ENCODE measurements around the gene ARSA.

The ARSA gene

GRCh38 chr22:50602338-50602700, 25.6 kb downstream of the ARSA start:
- no peak for DNase-seq

DNA sequence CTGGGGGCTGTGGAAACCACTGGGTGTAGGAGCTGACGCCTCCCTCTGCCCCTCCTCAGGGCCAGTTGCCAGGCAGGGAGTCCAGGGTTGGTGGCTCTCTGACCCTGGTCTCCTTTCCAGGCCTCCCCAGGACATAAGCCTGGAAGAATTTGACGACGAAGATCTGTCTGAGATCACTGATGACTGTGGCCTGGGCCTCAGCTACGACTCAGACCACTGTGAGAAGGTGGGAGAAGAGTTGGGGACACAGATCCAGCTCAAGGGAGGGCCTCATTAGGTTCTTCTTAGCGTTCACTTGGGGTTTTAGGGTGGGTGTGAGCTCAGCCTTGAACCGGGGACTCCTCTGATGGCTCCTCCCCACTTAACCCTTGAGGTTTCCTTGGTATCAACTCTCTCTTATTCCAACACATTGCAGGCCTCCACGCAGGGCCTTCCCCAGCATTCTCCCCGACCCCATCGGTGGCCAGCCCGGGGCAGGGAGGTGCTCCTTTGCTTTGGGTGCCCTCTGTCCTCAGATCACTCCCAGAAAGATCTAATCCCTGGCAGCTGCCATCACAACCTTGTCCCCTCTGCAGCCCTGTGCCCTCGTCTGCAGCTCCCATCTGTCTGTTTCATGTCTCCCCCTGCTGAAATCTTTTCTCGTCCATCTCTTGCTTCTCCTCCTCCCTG, 26.1 kb downstream of the ARSA start:
- DNase-seq = no peak

DNA sequence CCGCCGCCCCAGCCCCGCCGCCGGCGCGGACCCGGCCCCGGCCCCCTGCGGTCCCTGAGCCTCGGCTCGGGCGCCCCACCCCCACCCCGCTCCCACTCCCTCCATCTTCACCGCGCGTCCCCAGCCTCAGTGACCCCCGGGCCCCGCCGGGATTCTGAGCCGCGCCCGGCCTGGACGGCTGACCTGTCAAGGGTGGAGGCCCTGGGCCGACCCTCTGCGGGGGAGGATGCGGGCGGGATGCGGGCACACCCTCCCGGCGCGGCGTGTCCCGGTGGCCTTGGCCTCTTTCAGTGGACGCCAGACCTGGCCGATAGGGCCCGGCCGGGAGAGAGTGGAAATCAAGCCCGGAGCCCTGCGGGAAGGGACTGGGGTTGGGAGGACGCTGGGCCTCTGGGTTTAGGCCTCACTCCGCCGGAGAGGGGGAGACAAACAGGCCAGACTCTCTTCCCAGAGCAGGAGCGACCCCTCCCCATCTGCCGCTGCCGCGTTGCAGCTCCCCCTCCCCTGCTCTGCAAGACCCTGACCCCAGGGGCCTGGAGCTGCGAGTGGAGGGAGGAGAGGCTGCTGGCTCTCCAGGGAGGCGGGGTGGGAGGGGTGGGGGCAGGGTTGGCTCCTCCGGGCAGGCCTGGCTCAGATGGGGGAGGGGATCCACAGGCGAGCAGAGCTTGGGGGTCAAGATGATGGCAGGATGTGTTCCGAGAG, 26.8 kb downstream of the ARSA start:
- no peak for DNase-seq

DNA sequence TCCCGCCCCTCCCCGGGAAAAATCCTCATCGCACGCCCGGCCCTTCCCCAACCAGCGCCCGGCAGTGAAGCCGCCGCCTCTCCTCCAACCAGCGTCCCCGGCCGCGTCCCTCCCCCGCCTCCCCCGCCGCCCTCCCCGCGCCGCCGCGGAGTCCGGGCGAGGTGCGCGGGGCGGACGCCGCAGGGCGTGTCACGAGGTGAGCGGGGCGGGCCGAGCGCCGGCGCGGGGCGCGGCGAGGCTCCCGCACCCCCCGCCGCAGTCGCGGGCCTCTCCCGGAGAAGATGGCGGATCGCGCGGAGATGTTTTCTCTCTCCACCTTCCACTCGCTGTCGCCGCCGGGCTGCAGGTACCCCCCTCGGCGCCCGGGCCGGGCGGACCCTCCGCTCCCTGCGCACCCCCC, 27.4 kb downstream of the ARSA start, which contains the start of gene MAPK8IP2:
TSS of gene MAPK8IP2 (plus strand) at position 256 of the 400 bp plus-strand sequence. CDS start at position 282, 26 bp downstream.
- DNase-seq = no peak

- peak; percentile 18 for DNase-seq
Observed at GRCh38 chr22:50599816-50600455, 28.0 kb downstream of the ARSA start.

- DNase-seq = no peak
Observed at GRCh38 chr22:50597097-50597496, 30.9 kb downstream of the ARSA start.

DNA sequence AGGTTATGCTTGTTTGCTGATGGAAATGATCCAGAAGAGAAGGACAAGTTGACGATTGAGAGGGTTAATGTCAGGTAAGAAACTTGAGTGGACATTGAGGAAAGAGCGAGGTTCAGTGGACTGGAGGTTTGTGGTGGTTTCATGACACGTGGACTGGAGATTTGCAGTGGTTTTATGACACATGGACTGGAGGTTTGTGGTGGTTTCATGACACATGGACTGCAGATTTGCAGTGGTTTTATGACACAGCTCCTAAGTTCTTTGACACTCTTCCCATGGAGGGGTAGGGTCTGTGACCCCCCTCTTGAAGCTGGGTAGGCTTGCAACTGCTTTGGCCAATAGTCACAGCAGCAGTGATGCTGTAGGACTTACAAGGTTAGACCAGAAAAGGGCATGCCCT, 32.8 kb downstream of the ARSA start:
- DNase-seq = no peak

DNA sequence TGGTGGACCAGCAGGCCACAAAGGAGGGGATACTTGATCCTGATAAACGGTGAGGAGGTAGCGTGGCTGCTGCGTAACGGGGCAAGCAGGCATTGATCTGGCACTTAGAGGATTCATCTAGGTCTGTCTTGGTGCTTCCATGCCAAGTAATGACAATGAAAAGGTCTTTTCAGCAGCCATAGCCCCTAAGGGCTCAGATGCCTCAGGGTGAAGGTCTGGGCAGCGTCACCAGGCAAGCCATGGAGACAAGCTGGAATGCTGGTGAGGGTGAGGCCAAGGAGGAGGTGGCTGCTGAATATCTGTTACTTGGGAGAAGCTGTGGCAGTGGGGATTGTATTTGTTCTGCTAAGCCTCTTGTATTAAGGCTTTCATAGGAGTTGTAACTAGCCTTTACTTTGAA, 40.5 kb downstream of the ARSA start:
- DNase-seq = no peak

DNA sequence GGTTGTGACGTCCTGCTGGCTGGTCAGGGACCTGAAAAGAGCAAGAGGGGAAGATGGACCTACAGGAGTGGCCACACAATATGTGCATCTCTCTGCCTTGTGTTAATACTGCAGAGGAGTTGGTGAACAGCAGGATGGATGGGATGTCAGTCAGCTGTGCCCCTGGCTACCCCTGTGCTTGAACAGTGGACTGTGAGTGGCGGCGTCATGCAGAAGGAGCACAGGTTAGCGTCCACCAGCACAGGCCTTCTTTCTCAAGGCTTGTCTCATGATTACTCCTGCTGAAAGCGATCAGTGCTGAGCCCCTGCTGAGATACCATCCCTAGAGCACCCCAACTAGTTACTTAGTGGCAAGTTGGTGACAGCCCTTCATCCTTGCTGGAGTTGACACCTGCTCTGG, 41.5 kb downstream of the ARSA start:
- DNase-seq = no peak

- no peak for DNase-seq
Observed at GRCh38 chr22:50585781-50586180, 42.2 kb downstream of the ARSA start.

GRCh38 chr22:50585238-50585637, 42.7 kb downstream of the ARSA start:
- DNase-seq = no peak

DNA sequence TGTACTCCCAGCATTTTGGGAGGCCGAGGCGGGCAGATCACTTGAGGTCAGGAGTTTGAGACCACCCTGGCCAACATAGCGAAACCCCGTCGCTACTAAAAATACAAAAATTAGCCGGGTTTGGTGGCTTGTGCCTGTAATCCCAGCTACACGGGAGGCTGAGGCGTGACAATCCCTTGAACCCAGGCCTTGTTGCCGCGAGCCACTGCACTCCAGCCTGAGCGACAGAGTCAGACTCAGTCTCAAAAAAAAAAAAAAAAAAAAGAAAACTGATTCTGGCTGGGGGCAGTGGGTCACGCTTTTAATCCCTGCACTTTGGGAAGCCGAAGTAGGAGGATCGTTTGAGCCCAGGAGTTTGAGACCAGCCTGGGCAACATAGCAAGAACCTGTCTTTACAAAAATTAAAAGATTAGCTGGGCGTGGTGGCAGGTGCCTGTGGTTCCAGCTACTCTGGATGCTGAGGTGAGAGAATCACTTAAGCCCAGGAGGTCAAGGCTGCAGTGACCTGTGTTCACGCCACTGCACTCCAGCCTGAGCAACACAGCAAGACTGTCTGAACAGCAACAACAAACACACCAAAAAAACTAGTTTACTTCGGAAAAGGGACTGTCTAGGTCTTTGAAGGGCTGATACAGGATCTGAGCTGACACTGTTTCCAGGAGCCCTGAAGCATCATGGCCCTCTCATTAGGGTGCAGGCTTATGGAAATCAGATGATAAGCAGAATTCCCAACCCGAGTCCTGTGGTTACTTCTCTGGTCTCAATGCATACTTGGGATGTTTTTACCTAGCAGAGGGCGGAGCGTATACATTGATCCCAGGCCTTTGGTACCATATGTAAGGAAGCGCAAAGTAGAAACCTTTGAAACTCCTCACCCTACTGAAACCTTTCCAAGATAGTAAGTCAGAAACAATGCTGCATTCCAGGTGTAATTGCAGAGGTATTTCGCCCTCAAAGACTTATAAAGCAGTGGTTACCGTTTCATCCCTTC, 43.6 kb downstream of the ARSA start:
- no peak for DNase-seq

DNA sequence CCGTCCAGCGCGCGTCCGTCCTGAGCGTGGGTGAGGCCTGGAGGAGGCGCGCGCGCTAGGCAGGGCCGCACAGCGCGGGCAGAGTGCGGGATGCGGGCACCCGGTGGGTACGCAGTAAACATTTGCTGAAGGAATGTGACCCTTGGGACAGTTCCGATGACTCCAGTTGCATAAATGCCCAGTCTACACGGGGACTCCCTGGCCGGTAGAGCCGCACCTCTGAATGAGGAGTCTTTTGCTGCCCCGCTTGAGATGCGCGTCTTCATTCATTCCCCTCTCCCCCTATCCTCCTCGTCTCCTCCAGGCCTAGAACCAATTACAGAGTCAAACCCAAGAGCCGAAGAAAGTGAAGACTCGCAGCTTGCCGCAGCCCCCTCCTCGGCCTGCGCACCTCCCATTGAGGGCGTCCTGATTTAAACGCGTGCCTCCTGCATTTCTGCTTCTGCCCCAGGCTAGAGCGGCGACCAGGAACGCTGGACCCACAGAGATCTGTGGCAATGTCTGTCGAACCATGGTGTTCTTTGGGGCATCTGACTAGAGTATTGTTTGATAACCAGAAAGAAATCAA, 44.6 kb downstream of the ARSA start:
- DNase-seq = no peak

DNA sequence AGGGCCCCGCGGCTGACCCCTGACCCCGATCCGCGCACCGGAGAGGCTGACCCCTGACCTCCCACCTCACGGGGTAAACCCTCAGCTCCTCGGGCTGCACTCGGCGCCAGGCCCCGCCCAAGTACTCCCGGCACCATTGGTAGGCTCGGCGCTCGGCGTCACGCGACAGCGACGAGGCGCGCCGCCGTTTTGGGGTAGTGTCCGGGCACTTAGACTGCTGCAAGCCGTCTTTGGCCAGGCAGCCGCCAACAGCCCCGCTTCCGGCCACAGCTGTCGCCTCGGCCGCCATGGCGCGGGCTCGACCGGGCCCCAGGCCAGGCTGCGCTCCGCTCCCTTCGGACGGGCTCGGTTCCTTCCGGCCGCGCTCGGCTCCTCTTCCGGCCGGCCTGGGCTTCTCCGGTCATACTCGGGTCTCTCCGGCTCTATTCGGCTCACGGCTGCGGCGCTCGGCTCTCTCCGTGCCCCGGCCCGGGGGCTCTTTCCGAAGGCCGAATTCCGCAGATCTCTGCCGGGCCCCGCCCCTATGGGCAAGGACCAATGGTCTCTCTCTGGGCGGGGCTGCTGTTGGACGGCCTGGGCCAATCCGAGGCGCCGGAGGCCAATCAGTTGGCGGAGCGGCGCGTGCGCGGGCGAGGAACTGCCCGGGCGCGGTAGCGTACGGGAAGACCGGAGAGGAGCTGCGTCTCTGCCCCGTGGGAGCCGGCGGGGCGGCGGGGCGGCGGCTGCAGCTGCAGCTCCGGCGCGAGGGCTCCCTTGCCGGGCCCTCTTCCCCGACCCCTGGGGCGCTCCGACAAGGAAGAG, 45.3 kb downstream of the ARSA start, which contains the start of gene CHKB:
TSS of gene CHKB (minus strand) at position 357 of the 801 bp plus-strand sequence. CDS start at position 289, 68 bp downstream.
- DNase-seq = peak; percentile 97

- DNase-seq = no peak
Observed at GRCh38 chr22:50581950-50582492, 45.9 kb downstream of the ARSA start.

DNA sequence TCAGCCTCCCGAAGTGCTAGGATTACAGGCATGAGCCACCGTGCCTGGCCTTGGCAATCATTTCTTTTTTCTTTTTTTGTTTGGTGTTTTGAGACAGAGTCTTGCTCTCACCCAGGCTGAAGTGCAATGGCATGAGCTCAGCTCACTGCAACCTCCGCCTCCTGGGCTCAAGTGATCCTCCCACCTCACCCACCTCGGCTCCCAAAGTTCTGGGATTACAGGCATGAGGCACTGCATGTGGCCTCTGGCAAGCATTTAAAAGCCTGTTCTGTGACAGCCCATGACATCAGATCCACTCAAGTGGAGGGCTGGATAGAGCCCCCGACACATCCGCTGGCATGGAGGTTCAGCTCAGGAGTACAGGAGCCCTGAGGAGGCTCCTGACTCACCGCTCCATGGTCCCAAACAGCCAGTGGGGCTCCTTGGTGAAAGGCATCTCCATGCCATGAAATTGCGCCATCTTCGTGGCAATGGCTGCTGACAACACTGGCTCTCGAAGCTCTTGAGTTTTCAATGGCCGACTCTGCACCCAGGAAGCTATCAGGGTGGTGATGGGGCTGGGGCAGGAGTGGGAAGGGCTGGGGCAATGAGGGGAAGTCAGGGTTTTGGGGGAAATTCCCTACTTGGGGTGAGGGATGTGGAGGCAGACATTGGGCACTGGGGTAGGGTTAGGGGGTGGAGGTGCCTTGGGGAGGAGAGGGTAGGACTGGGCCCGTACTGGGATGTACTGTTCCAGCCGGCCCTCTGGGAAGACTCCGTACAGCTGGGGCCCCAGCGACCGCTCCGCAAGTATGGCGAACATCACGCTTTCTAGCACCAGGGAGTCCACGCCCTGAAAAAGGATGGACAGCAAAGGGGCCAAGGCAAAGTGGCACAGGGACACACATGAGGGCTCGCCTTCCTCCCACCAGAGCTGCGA, 46.7 kb downstream of the ARSA start:
- DNase-seq = no peak

- no peak for DNase-seq
Observed at GRCh38 chr22:50579752-50580151, 48.2 kb downstream of the ARSA start.

GRCh38 chr22:50578776-50579310, 49.1 kb downstream of the ARSA start:
- no peak for DNase-seq

- no peak for DNase-seq
Observed at GRCh38 chr22:50577987-50578775, 49.8 kb downstream of the ARSA start, which contains the start of gene CPT1B. CPT1B (minus strand) TSS chr22:50578427; CDS start chr22:50577915, 512 bp downstream.
